HG02981 (cell line): ENCODE data around the gene ANXA3.
A peak's percentile ranks its signal among the peaks of the same experiment; 100 is the strongest.

Source experiments
- ATAC-seq: cut with Tn5 transposase; IDR thresholded peaks from one replicate; pipeline ENCODE4 v1.9.1; 2021; ENCODE audit warnings: mild to moderate bottlenecking, moderate library complexity; ENCODE audit not compliant: unreplicated experiment

Gene ANXA3

GRCh38 chr4:78608684-78609083 lies 57.1 kb downstream of the ANXA3 start:
- no peak for ATAC-seq

- ATAC-seq, result no peak
Observed at GRCh38 chr4:78609580-78609979, 58.0 kb downstream of the ANXA3 start.

- ATAC-seq, result no peak
Observed at GRCh38 chr4:78610546-78611214, 59.1 kb downstream of the ANXA3 start.

GRCh38 chr4:78611215-78611558 lies 59.6 kb downstream of the ANXA3 start:
- ATAC-seq, result no peak

- no peak for ATAC-seq
Observed at GRCh38 chr4:78612398-78613178, 61.0 kb downstream of the ANXA3 start.

GRCh38 chr4:78613522-78614321 lies 62.2 kb downstream of the ANXA3 start:
- peak; percentile 68 for ATAC-seq

GRCh38 chr4:78616046-78616498 lies 64.5 kb downstream of the ANXA3 start:
- no peak for ATAC-seq

GRCh38 chr4:78618436-78618835 lies 66.9 kb downstream of the ANXA3 start:
- ATAC-seq, result no peak

- no peak for ATAC-seq
Observed at GRCh38 chr4:78621395-78621794, 69.8 kb downstream of the ANXA3 start.

- no peak for ATAC-seq
Observed at GRCh38 chr4:78622253-78622979, 70.8 kb downstream of the ANXA3 start.

- no peak for ATAC-seq
Observed at GRCh38 chr4:78624048-78624447, 72.5 kb downstream of the ANXA3 start.

GRCh38 chr4:78625073-78625472 lies 73.5 kb downstream of the ANXA3 start:
- peak; percentile 50 for ATAC-seq

- ATAC-seq, result no peak
Observed at GRCh38 chr4:78627046-78627965, 75.7 kb downstream of the ANXA3 start.

GRCh38 chr4:78627966-78628678 lies 76.6 kb downstream of the ANXA3 start:
- ATAC-seq, result no peak

- ATAC-seq, result no peak
Observed at GRCh38 chr4:78629991-78630541, 78.5 kb downstream of the ANXA3 start.

GRCh38 chr4:78630615-78631014 lies 79.0 kb downstream of the ANXA3 start:
- no peak for ATAC-seq

GRCh38 chr4:78634011-78634664 lies 82.6 kb downstream of the ANXA3 start:
- no peak for ATAC-seq
